Fibroblast of skin of scalp (primary cell): ENCODE results near the gene C16orf82. TPM values are rescaled to one million over a fixed set of nuclear protein-coding genes. Genes with fewer than 3 reads are reported as not detected.
"Not testable (repeated sequence)": the region's sequence is repeated elsewhere in the genome, so short reads cannot be mapped to it uniquely, and the experiment has no call there.

Experiments used
- DNase-seq: peaks from one replicate; pipeline ENCODE4 v3.0.0-alpha.2; 2013
- polyA plus RNA-seq, 2 experiments: library from polyadenylated mRNA; unstranded; fragments of 120-200 nt; gene quantifications; one replicate each; pipeline ENCODE4 v1.2.1, GENCODE V29; 2013; ENCODE audit not compliant: insufficient read length in 2 of 2

The C16orf82 gene
- not detected for polyA plus RNA-seq (2013, experiment 1 of 2; ENCODE audit: insufficient read length)
- polyA plus RNA-seq (2013, experiment 2 of 2; ENCODE audit: insufficient read length), result not detected

DNA sequence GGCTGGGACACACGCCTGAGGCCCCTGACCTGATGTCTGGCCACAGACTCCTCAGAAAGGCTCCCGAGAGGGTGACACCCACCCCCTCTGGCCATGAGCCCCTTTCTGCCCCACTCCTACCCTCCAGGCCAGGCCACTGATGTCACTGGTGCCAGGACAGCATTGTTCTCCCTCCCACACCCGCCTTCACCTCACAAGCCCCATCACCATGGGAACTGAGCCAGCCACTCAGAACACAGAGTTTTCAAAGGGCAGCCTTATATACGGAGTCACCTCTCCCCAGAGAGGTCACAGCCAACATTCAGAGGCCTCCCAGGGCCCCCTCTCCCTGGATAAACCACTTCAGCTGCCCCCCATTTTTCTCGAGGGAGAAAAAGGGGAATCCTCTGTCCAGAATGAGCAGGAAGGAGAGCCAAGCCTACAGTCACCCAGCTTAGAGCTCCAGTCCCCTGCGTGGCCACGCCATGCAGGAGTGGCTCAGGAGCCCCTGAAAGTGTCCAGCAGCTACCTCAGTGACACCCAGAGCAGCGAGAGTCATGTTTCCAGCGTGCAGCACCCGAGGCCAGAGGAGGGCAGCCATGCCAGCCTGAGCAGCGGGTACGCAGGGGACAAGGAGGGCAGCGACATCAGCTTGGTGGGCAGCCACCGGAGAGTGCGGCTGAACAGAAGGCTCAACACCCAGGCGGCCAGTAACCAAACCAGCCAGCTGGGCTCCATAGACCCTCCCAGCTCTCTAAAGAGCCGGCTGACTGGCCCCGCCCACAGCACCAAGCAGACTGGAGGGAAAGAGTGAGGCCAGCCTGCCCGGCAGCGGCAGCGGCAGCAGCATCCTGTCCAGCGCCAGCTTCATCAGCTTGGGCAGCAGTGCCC, at the start of gene C16orf82:
TSS of gene C16orf82 (plus strand) at position 260 of the 870 bp plus-strand sequence.
- DNase-seq, result no peak

GRCh38 chr16:27020031-27020430, 46.7 kb upstream of the C16orf82 start:
- DNase-seq, result no peak

- DNase-seq, result no peak
Observed at GRCh38 chr16:27024010-27024409, 42.7 kb upstream of the C16orf82 start.

- DNase-seq, result no peak
Observed at GRCh38 chr16:27025581-27025980, 41.1 kb upstream of the C16orf82 start.

DNA sequence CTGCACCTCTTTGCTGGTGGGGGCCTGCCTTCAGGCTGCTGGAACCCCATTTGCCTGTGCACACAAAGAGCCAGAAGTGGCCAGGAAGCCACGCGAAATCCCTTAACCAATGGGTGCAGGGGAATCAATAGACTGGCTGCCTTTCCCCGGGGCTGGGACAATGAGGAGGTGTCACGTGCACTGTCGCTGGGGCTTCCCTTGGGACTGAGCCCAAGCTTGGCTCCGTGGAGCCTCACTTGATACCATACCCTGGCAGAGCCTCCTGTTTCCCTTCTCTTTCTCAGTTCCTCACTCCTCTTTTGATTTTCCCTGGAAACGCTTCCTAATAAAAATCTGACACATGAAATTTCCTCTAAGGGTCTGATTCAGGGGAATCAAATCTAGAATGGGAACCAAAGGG, 38.8 kb upstream of the C16orf82 start:
- no peak for DNase-seq

- DNase-seq, result no peak
Observed at GRCh38 chr16:27028591-27029110, 38.1 kb upstream of the C16orf82 start.

- no peak for DNase-seq
Observed at GRCh38 chr16:27029525-27029924, 37.2 kb upstream of the C16orf82 start.

DNA sequence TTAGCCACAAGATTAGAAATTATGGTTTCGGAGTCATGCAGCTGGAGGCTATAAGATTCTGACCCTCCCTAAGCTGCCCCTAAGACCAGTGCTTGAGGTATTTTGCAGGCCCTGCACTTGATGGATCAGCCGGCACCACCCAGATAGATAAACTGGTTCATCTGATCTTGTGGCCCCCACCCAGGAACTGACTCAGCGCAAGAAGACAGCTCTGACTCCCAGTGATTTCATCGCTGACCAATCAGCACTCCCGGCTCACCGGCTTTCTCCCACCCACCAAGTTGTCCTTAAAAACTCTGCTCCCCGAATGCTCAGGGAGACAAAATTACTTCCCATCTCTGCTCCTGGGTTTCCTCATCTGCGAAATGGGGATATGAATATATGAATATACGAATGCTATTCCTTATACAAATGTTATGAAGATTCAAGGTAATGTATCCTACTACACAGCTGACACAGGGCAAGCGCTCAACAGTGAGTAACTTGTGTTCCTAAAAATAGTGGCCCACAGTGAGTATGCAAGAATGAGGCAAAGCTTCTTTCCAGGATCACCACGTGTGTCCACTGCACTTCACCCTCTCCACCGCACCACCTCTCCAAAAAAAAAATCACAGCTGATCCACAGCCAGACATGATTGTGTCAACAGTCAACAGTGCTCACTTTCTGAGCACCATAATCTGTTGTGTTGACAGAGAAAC, 33.3 kb upstream of the C16orf82 start:
- no peak for DNase-seq

- DNase-seq, result no peak
Observed at GRCh38 chr16:27040732-27041131, 26.0 kb upstream of the C16orf82 start.

DNA sequence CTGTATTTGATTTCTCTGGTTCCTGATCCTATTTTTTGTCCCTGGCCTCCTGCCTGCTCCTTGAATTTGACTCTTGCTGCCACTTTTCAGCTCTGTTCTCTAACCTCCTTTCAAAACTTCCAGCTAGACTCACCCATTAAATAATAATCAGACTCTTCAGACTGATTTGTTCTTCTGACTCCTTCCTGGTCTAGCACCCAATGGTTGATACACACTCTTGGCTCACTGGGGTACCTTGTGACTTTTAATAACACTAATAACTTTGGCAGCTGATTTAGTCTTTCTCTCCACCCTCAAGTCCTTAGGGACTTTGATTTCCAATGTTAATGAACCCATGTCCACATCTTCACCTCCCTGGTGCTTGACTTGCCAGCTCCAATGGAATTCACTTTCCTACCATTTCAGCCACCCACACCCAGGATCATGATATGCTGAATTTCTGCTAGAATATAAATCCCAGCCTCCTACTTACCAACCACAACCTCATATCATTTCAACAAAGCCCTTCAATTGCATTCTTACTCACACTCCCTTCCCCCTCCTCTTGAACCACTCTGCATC, 19.7 kb upstream of the C16orf82 start:
- DNase-seq, result no peak

DNA sequence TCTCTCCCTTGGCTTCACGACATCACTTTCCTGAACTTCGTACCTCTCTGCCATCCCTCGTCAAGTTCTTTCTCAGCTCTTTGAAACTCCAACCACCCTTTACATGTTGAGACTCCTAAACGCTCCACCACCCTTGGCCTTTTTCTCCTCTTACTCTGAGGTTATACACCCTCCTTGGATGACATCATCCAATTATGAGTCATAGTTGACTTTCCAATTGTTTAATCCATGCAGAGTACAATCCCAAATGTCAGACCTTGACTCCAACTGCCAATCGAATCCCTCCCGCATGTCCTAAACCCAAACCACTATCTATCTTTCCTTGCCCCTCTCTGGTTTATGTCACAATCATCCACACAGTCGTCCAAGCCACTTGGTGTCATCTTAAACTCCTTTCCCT, 18.4 kb upstream of the C16orf82 start:
- DNase-seq, result no peak

DNA sequence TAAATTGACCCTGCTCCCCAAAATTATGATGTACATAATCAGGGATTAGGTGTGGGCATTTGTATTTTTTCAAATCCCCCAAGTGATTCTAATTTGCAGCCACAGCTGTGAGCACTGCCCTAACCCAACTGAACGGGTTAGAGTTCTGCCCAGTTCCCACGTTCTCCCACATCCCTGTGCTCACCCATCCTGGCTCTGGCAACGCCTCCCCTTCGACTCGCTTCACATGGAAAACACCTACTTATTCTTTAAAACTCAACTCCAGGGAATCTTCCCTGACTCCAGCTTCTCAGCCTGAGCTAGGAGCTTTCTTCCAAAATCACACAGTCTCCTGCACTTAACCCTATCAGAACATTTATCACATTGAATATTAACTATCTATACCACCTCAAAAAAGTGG, 17.6 kb upstream of the C16orf82 start:
- no peak for DNase-seq

DNA sequence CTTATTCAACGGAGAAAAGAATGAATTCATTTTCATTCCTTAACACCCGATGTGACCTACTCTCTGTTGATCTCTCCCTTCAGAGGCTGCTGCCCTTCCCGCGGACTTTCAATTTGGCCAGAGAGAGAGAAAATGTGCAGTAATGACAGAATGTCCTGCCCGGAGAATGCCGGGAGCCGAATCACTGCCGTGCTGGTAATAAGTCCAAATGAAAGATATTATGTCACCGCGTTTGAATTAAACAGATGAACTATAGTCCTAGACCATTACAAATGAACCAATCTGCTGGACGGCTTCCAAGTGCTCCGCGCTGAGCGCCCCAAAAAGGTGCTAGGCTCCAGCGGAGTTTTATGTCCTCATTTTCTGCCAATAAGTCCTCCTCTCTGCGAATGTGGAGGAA, 14.7 kb upstream of the C16orf82 start:
- DNase-seq, result no peak

DNA sequence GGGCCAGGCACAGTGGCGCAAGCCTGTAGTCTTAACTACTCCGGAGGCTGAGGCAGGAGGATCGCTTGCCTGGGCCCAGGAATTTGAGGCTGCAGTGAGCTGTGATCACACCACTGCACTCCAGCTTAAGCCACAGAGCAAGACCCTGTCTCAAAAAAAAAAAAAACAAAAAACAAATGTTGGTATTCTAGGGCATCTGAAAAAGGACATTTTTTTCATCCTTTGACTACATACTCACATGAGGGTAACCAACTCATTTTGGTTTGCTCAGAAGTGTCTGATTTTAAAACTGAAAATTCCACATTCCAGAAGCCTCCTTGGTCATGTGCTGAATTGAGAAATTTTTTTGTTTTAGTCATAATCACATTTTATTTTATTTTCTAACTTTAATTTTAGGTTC, 12.7 kb upstream of the C16orf82 start:
- no peak for DNase-seq

GRCh38 chr16:27058299-27058698, 8.4 kb upstream of the C16orf82 start:
- DNase-seq, result no peak

- DNase-seq, result no peak
Observed at GRCh38 chr16:27070776-27071175, 4.0 kb downstream of the C16orf82 start.

DNA sequence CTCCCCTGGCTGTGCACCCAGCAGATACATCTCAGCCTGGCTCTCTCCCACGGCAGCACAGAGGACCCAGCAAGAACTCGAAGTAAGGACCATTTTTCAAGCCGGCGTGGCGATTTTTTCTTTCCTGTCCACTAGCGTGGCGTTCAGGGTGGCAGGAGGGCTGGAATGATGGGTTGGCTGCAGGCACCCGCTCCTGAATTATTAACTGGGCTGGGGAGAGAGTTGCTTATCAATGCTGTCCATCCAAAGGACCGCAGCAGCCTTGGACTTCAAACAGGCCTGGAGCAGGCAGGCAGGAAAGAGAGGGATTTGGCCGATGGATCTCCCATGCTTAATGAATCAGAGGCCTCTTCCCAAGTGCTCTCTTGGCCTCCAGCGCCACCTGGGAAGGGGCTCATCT, 7.0 kb downstream of the C16orf82 start:
- no peak for DNase-seq

DNA sequence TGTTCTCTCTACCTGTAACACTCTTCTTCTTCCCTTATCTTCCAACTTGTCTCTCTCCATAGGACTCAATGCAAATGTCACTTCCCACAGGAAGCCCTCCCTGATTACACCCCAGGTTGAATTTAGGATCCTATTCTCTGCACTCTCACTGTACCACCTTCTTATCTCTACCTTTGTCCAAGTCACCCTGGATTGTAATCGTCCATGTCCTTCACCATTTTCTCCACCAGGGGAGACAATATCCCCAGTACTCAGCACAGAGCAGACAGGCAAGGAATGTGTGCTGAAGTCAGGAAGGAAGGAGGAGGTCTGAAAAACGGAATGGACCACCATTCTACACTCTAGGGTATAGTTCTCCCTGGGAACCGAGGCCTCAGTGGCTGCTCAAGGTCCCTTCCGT, 14.2 kb downstream of the C16orf82 start:
- DNase-seq, result no peak

- no peak for DNase-seq
Observed at GRCh38 chr16:27083861-27084261, 17.1 kb downstream of the C16orf82 start.

DNA sequence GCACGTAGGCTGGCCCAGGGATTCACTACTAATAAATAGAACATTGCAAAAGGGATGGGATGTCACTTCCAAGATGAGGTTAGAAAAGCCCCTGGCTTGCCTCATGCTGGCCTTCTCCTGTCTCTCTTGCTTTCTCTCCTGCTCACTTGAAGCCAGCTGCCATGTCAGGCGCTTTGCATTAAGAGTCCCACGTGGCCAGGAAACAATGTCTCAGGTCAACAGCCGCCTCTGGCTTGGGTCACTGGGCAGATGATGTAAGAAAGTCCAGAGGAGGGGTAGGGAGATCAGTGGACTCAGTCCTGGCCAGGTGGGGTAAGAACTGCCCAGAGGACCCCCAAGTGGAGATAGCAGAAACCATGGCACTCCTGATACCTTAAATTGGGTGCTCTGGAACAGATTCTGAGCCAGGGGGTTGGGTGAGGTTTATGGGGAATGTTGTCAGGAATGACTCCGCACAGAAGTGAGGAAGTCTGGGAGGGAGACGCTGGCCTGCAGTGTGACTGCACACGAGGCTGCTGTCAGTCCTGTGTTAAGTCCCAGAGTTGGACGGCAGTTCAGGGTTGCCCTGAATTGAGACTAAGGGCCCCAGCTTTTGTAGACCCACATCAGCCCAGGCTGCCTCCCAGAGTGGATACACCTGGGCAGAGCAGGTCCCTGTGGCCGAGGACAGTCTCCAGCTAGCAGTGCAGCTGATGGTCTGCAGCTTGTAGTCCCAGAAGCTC, 17.7 kb downstream of the C16orf82 start:
- DNase-seq, result no peak

DNA sequence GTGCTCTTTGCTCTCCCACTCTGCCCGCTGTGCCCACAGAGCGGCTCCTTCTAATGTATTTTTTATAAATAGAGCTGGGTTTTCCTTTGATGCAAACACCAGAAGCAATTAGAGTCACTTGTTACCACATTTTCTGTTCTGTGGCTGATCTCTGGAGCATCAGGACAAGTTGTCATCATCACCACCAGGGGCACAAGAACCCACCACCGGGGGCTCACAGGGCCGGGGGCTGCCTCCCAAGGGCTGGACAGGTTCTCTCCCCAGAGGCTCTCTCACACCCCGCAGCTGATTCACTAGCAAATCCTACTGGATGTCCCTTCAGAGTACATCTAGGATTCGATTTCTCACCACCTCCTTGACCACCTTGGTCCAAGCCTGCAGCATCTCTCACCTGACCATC, 18.5 kb downstream of the C16orf82 start:
- no peak for DNase-seq

GRCh38 chr16:27086031-27086430, 19.3 kb downstream of the C16orf82 start:
- not testable (repeated sequence) for DNase-seq

GRCh38 chr16:27088216-27088615, 21.5 kb downstream of the C16orf82 start:
- no peak for DNase-seq
